Esophagus squamous epithelium (tissue), 4 donors: ENCODE data around the gene NLRP12.

Source experiments
- CTCF ChIP-seq, 6 experiments: fragments of 450-650 bp in 4 of 6; fragments of 200-600 bp in 2 of 6; sonication (generic) in 2 of 6; IDR thresholded peaks; one replicate each; pipeline ENCODE4 v1.5.1; 2016 to 2019; ENCODE audit warnings: antibody characterized with exemption in 6 of 6, mild to moderate bottlenecking in 4 of 6, moderate library complexity in 4 of 6
- POLR2A ChIP-seq, 4 donors: fragments of 450-650 bp; IDR thresholded peaks; one replicate each; pipeline ENCODE4 v1.6.1; 2017; ENCODE audit warnings: antibody characterized with exemption in 4 of 4, mild to moderate bottlenecking in 4 of 4, moderate library complexity in 3 of 4

GRCh38 chr19:53819861-53820260 lies 4.3 kb downstream of the NLRP12 start:
- TF ChIP-seq CTCF (IDR thresholded peaks at IDR 0.05) (no peak), POLR2A (IDR thresholded peaks at IDR 0.05) (no peak)
